Thyroid gland (tissue), 4 donors: ENCODE measurements around the gene WASHC2A. TPM values are rescaled to one million over a fixed set of nuclear protein-coding genes. Genes with fewer than 3 reads are reported as not detected.
A peak's percentile ranks its signal among the peaks of the same experiment; 100 is the strongest.
"Not testable (repeated sequence)": the region's sequence is repeated elsewhere in the genome, so short reads cannot be mapped to it uniquely, and the experiment has no call there.

Source experiments
- DNase-seq, 2 donors: peaks; one replicate each; pipeline ENCODE4 v3.0.0-alpha.2; 2019
- H3K27ac ChIP-seq, 3 donors: fragments of 200-600 bp; sonication (generic); 1 replicate in 2 of 3; 2 replicates in 1 of 3; pipeline ENCODE4 v1.5.1; 2016 to 2019; ENCODE audit warnings: mild to moderate bottlenecking in 1 of 3, moderate library complexity in 1 of 3
- H3K27me3 ChIP-seq: fragments of 200-600 bp; sonication (generic); one replicate; pipeline ENCODE4 v1.5.1; 2019
- H3K36me3 ChIP-seq, 2 donors: fragments of 200-600 bp; sonication (generic); one replicate each; pipeline ENCODE4 v1.5.1; 2016 to 2019
- H3K4me1 ChIP-seq, 2 donors: fragments of 200-600 bp; sonication (generic); one replicate each; pipeline ENCODE4 v1.5.1; 2017 to 2019
- H3K4me3 ChIP-seq, 3 donors: fragments of 200-600 bp; sonication (generic); replicated peaks in 1 of 3; 1 replicate in 2 of 3; 2 replicates in 1 of 3; pipeline ENCODE4 v1.5.1; 2016; ENCODE audit warnings: mild to moderate bottlenecking in 1 of 3
- H3K9me3 ChIP-seq: fragments of 200-600 bp; sonication (generic); one replicate; pipeline ENCODE4 v1.5.1; 2017
- POLR2A ChIP-seq, 2 donors: fragments of 450-650 bp; IDR thresholded peaks; one replicate each; pipeline ENCODE4 v1.6.1; 2017; ENCODE audit warnings: antibody characterized with exemption in 2 of 2, mild to moderate bottlenecking in 2 of 2, moderate library complexity in 1 of 2
- WGBS, 2 donors: methylation state at CpG; one replicate each; pipeline ENCODE4 v1.1.5; 2017; 5-methylcytosine and 5-hydroxymethylcytosine counted together
- intact Hi-C: fragments of 100-400 bp; cut with DNase I; formaldehyde crosslinking; loops from one replicate; pipeline ENCODE4 v1.15.1; 2023
- total RNA-seq, 4 donors: library from RNA; depleted of rRNA; stranded (reverse); fragments of >200 nt; gene quantifications; one replicate each; pipeline ENCODE4 v1.2.3, GENCODE V29; 2016
- TF ChIP-seq, protein P1 (sequence below), 6 experiments: fragments of 200-600 bp in 3 of 6; fragments of 450-650 bp in 3 of 6; sonication (generic) in 3 of 6; IDR thresholded peaks; one replicate each; pipeline ENCODE4 v1.5.1; 2016 to 2019; ENCODE audit warnings: antibody characterized with exemption in 6 of 6, mild to moderate bottlenecking in 2 of 6, inconsistent platforms in 1 of 6, moderate library complexity in 1 of 6

WASHC2A gene
- total RNA-seq, 4 donors from 2014 or later: 29.2 to 42.2 (median 37.1) TPM

DNA sequence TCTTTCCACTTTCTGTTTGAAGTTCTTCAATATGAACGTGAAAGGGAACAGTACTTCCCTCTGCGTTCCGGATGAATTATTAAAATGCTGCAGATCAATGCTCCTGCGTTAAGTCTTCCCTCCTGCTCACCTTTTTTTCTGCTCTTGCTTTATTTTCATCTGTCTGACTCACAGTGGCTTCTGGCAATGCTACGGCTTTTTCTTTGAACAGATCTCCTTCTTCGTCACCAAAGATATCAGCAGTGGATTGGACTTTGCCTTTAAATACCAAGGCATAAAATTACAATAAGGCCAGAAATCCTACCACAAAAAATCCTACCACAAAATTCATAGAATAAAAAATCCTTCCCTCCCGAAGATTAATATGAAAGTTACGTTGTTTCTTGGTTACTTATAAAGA lies 11.1 kb upstream of the WASHC2A start:
- H3K9me3 ChIP-seq, intact Hi-C loops, H3K27me3 ChIP-seq, H3K4me1 ChIP-seq, H3K36me3 ChIP-seq, DNase-seq, H3K4me3 ChIP-seq, H3K27ac ChIP-seq: not testable (repeated sequence)
- WGBS, 2 donors: 85 to 86% methylated on average over 8 of the region's 8 CpGs

- DNase-seq, H3K4me3 ChIP-seq, H3K36me3 ChIP-seq, H3K27ac ChIP-seq, intact Hi-C loops, H3K4me1 ChIP-seq, H3K9me3 ChIP-seq, H3K27me3 ChIP-seq: not testable (repeated sequence)
- 74 to 86% methylated on average over 1 of the region's 1 CpG for WGBS, 2 donors
Measured at GRCh38 chr10:50058727-50059126, 9.0 kb upstream of the WASHC2A start.

DNA sequence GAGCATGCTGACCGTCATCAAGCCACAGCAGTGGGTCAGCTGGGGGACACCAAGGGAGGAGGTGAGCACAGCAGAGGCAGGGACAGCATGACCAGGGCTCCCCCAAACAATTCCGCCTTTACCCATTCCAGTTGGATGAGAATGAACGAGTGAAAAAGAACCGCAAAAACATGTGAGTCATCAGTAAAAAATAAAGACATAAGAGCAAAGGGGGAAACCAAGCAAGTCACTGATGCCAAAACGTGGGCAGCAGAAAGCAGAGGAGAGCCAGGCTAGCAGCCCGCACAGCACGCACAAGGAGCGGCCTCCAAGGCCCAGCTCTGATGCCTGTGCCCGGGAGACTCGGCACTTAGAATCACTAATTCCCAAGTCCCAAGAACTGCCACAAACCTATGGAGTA lies 7.8 kb upstream of the WASHC2A start:
- DNase-seq, H3K4me3 ChIP-seq, H3K36me3 ChIP-seq, H3K4me1 ChIP-seq, H3K27ac ChIP-seq, H3K27me3 ChIP-seq, intact Hi-C loops, H3K9me3 ChIP-seq: not testable (repeated sequence)
- 81 to 86% methylated on average over 10 of the region's 10 CpGs for whole genome bisulfite sequencing, 2 donors

DNA sequence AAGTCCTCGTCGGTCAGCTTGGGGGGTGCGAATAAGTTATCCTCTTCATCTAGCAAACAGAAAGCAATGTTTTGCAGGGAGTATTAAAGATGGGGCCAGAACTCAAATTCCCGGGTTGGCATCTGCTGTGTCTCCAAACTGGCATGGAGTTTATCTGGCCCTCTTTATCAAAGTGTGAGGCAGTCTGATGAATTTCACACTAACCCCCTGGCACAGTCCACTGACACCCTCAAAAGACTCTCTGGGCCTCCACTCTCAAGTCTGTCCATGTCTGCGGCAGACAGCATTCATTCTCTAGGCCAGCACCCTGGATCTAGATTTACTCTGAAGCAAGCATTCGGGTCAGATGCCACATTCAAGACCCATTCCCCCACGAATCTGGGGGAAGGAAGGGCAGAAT lies 6.2 kb upstream of the WASHC2A start:
- DNase-seq, H3K27ac ChIP-seq, H3K27me3 ChIP-seq, H3K4me3 ChIP-seq, H3K4me1 ChIP-seq, H3K9me3 ChIP-seq, intact Hi-C loops, H3K36me3 ChIP-seq: not testable (repeated sequence)
- WGBS, 2 donors: 66 to 68% methylated on average over 4 to 7 of the region's 7 CpGs

- H3K36me3 ChIP-seq: no peaks in the 10 kb centered on the region
- TF ChIP-seq, protein P1, sequence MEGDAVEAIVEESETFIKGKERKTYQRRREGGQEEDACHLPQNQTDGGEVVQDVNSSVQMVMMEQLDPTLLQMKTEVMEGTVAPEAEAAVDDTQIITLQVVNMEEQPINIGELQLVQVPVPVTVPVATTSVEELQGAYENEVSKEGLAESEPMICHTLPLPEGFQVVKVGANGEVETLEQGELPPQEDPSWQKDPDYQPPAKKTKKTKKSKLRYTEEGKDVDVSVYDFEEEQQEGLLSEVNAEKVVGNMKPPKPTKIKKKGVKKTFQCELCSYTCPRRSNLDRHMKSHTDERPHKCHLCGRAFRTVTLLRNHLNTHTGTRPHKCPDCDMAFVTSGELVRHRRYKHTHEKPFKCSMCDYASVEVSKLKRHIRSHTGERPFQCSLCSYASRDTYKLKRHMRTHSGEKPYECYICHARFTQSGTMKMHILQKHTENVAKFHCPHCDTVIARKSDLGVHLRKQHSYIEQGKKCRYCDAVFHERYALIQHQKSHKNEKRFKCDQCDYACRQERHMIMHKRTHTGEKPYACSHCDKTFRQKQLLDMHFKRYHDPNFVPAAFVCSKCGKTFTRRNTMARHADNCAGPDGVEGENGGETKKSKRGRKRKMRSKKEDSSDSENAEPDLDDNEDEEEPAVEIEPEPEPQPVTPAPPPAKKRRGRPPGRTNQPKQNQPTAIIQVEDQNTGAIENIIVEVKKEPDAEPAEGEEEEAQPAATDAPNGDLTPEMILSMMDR (IDR thresholded peaks at IDR 0.05): no peak
- TF ChIP-seq POLR2A (IDR thresholded peaks at IDR 0.05): no peak
- no peaks in the 10 kb centered on the region for H3K4me1 ChIP-seq
- no peak for DNase-seq
- no peak overlapping the region for H3K27ac ChIP-seq
- no peak overlapping the region for H3K4me3 ChIP-seq
- no peaks in the 10 kb centered on the region for H3K9me3 ChIP-seq
- intact Hi-C loops: no loop called here
- H3K27me3 ChIP-seq: no peaks in the 10 kb centered on the region
- 18 to 21% methylated on average over 8 of the region's 8 CpGs for WGBS, 2 donors
Measured at GRCh38 chr10:50063100-50063499, 4.7 kb upstream of the WASHC2A start.

DNA sequence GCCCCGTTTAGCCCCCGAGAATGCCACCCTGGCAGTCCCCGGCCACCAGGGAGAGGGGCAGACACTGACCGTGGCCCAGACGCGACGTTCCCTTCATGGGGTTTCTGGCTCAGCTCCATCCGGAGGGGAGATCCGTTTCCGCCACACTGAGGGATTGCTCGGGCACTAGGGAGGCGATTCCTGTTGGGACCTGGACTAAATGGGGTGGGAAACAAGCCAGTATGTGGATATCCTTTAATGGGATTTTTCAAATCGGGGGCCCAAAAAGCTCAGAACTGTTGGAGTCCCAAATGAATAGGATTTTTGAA lies 552 bp downstream of the WASHC2A start:
- intact Hi-C loops, H3K4me1 ChIP-seq, H3K27me3 ChIP-seq, DNase-seq, H3K9me3 ChIP-seq, H3K36me3 ChIP-seq: not testable (repeated sequence)
- H3K4me3 ChIP-seq: peak overlapping the region in 1 of 3 donors; percentile 62
- 9% methylated on average over 2 of the region's 13 CpGs; no CpG with 5 or more reads in 1 of the 2 donors for WGBS, 2 donors
- H3K27ac ChIP-seq: peak overlapping the region in 1 of 3 donors; percentile 73

DNA sequence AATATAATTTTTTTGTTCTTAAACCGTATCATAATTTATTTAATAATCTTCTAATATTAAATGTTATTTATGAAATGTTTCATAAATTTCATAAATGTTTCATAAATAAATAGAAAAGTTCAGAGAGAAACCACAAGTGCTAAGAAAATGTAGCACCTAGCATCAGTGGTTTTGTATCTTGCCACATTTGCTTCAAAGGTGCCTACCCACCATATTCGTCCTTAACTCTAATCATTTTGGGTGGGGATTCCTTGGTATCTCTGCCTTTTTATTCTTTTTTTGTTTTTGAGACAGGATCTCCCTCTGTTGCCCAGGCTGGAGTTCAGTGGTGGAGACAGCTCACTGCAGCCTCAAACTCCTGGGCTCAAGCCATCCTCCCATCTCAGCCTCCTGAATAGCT lies 7.4 kb downstream of the WASHC2A start:
- H3K27ac ChIP-seq, intact Hi-C loops, DNase-seq, H3K36me3 ChIP-seq, H3K4me3 ChIP-seq, H3K27me3 ChIP-seq, H3K4me1 ChIP-seq, H3K9me3 ChIP-seq: not testable (repeated sequence)
- 79 to 87% methylated on average over 2 of the region's 2 CpGs for WGBS, 2 donors

GRCh38 chr10:50075544-50075943 lies 7.8 kb downstream of the WASHC2A start:
- 64 to 68% methylated on average over 2 of the region's 2 CpGs for WGBS, 2 donors

DNA sequence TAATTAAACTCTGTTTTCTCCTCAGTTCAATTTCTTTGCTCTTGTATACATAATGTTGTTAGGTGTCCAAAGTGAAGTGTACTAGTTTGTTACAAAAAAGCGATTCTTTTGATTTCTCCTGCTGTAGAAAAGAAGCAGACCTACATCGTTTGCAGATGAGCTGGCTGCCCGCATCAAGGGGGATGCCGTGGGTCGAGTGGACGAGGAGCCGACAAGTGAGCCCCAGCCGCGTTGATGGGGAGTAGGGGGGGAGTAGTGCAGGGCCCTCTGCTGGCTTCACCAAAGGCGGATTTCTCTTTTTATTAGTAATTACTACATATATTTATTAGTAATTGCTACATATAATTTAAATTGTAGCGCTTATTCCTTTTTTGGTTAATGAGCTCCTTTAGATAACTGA lies 23.6 kb downstream of the WASHC2A start:
- H3K36me3 ChIP-seq, H3K27ac ChIP-seq, intact Hi-C loops, H3K9me3 ChIP-seq, H3K4me3 ChIP-seq, DNase-seq, H3K4me1 ChIP-seq, H3K27me3 ChIP-seq: not testable (repeated sequence)
- 93% methylated on average over 10 of the region's 11 CpGs; no CpG with 5 or more reads in 1 of the 2 donors for WGBS, 2 donors

More at GRCh38 chr10:50075544-50075943, 7.8 kb downstream of the WASHC2A start:
- DNase-seq, H3K4me1 ChIP-seq, H3K4me3 ChIP-seq, H3K36me3 ChIP-seq, intact Hi-C loops, H3K27ac ChIP-seq, H3K27me3 ChIP-seq, H3K9me3 ChIP-seq: not testable (repeated sequence)

DNA sequence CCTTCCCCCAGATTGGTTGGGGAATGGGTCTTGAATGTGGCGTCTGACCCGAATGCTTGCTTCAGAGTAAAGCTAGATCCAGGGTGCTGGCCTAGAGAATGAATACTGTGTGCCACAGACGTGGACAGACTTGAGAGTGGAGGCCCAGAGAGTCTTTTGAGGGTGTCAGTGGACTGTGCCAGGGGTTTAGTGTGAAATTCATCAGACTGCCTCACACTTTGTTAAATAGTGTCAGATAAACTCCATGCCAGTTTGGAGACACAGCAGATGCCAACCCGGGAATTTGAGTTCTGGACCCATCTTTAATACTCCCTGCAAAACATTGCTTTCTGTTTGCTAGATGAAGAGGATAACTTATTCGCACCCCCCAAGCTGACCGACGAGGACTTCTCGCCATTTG lies 25.2 kb downstream of the WASHC2A start:
- H3K36me3 ChIP-seq, H3K27ac ChIP-seq, H3K4me1 ChIP-seq, DNase-seq, H3K4me3 ChIP-seq, H3K9me3 ChIP-seq, intact Hi-C loops, H3K27me3 ChIP-seq: not testable (repeated sequence)
- WGBS, 2 donors: no CpG with 5 or more reads among the region's 8 CpGs

- intact Hi-C loops, H3K4me1 ChIP-seq, H3K4me3 ChIP-seq, H3K27ac ChIP-seq, DNase-seq, H3K27me3 ChIP-seq, H3K36me3 ChIP-seq, H3K9me3 ChIP-seq: not testable (repeated sequence)
- WGBS, 2 donors: 83 to 95% methylated on average over 4 to 5 of the region's 5 CpGs
Measured at GRCh38 chr10:50094630-50095029, 26.9 kb downstream of the WASHC2A start.

GRCh38 chr10:50095402-50095801 lies 27.6 kb downstream of the WASHC2A start:
- H3K4me3 ChIP-seq, H3K36me3 ChIP-seq, H3K9me3 ChIP-seq, H3K4me1 ChIP-seq, intact Hi-C loops, DNase-seq, H3K27me3 ChIP-seq, H3K27ac ChIP-seq: not testable (repeated sequence)
- WGBS, 2 donors: 96 to 98% methylated on average over 7 of the region's 7 CpGs

DNA sequence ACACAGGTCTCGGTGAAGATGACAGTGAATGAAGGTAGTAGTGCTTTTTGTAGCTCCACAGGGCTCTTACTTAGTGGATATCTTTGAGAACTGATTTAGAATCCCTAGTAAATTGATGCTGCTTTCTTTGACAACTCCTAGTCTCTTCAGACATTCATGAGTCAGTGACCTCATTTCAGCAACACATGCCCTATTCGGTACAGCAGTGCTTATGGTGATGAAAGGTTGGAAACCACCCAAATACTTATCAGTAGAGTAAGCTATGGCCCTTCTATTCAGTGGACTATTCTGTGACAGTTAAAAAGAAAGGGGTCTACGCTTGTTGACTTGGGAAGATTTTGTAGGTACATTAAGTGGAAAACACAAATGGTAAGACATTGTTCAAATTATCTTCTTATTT lies 29.0 kb downstream of the WASHC2A start:
- H3K4me1 ChIP-seq, H3K9me3 ChIP-seq, H3K27me3 ChIP-seq, H3K36me3 ChIP-seq, intact Hi-C loops, H3K4me3 ChIP-seq, H3K27ac ChIP-seq, DNase-seq: not testable (repeated sequence)
- 38% methylated on average over 1 of the region's 3 CpGs; no CpG with 5 or more reads in 1 of the 2 donors for WGBS, 2 donors
